Iris pigment epithelial cell (primary cell): ENCODE data around the gene ARAP3.

Source experiments
- DNase-seq: peaks from one replicate; pipeline ENCODE4 v3.0.0-alpha.2; 2011; ENCODE audit warnings: low read depth

The ARAP3 gene

GRCh38 chr5:141668601-141669265 lies 13.3 kb downstream of the ARAP3 start:
- no peak for DNase-seq

GRCh38 chr5:141665995-141666940 lies 15.8 kb downstream of the ARAP3 start:
- DNase-seq, result no peak

- DNase-seq, result peak; percentile 59
These were observed 17.1 kb downstream of the ARAP3 start for GRCh38 chr5:141664733-141665461.

DNA sequence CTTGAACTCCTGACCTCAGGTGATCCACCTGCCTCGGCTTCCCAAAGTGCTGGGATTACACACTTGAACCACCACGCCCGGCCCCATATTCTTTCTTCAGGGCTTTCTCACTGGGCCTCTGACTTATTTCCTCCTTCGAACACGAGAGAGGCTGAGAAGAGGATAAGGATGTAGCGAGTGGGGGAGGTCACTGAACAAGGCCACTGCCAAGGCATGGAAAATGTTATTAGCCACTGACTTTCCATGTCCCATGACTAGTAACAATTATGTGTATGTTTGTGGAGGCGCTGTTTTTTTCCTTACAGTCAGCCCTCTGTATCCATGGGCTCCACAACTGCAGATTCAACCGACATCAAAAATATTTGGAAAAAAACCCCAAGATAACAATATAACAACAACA lies 18.5 kb downstream of the ARAP3 start:
- no peak for DNase-seq

DNA sequence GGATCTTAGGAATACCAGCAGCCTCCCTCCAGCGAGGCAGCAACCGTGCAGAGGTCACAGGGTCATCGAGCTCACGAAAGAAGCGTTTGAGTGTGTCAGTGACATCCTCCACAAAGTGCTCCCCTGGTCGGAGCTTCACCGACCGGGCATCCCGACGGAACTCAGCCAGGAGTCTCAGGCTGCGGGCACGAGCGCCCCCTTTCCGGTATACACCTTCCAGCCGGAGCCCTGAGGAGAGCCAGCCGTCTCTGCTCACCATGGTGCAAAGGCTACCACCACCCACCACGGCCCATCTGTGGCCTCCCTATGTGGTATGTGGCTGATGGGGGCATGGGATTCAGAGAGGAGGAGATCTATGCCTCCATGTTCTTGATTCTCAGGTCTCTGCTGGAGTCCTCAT lies 20.0 kb downstream of the ARAP3 start:
- no peak for DNase-seq

DNA sequence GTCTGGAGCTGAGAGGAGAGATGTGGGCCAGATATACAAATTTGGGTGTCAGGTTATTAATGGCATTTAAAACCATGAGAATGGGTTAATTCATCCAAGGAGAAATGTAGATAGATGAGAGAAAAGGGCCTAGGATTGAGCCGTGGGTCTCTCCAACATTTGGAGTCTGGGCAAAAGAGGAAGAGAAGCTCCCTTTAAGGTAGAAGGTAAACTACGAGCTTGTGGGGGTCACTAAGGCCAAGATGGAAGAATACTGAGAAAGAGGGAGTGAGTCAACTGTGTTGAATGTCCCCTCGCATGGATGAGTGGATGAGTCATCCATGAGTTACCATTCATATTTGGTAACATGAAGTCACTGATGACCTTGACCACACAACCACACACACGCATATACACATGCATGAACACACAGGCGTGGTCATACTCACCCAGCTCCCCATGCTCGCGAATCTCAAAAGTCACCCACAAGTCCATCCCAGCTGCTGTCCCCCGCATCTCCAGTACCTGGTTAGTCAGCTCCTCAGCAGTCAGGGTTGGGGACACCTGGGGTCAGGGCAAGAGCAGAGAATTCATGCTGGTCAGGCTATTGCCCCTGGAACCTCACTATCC lies 24.0 kb downstream of the ARAP3 start:
- peak; percentile 98 for DNase-seq

- DNase-seq, result no peak
These were observed 24.6 kb downstream of the ARAP3 start for GRCh38 chr5:141657404-141657803.

DNA sequence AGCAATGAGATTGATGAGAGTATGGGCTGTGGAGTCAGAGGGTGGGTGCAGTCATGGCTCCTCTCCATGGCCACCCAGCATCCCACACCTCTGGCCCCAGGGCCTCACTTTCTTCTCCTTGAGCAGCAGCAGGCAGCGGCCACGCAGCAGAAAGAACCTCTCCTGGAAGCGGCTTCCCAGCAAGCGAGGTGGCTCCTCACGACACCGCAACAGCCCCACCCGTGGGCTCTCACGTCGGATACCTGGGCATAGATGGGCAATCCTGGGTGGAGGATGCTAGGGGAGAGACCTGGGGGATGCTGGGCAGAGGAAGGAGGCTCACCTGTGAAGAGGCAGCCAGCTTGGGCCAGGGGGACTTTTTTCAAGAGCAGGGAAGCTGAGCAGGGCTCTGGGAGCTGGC lies 25.6 kb downstream of the ARAP3 start:
- DNase-seq, result no peak

DNA sequence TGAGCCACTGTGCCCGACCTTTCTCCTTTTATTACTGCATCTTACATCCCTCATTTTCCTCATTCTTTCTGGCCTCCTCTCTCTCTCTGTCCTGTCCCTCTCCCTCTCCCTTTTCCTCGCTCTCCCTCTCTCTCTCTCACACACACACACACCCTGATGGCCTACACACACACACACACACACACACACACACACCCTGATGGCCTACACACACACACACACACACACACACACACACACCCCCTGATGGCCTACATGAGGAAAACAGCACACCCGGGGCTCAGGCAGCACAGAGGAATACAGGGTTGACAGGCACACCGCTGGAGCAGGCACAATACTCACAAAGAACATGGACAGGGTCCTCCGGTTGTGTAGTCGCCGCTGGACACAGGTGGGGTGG lies 27.0 kb downstream of the ARAP3 start:
- DNase-seq, result no peak

GRCh38 chr5:141654298-141654697 lies 27.7 kb downstream of the ARAP3 start:
- DNase-seq, result peak; percentile 88

DNA sequence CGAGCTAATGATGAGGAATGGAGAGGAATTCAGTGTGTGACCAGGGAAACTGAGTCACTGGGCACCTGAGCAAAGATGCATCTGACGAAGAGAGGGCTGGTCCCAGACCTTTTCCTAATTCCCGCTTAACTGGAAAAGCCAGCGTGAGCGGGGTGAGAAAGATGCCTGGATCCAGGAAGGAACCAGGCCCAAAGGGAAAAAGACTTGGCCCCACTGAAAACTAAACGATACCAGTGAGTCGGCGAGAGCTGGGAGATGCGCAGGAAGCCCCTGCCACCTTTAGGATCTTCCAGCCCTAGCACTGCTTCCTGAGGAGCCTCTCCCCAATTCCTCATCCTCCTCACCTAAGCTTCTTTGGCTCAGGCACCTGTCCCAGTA lies 30.3 kb downstream of the ARAP3 start:
- DNase-seq, result no peak

DNA sequence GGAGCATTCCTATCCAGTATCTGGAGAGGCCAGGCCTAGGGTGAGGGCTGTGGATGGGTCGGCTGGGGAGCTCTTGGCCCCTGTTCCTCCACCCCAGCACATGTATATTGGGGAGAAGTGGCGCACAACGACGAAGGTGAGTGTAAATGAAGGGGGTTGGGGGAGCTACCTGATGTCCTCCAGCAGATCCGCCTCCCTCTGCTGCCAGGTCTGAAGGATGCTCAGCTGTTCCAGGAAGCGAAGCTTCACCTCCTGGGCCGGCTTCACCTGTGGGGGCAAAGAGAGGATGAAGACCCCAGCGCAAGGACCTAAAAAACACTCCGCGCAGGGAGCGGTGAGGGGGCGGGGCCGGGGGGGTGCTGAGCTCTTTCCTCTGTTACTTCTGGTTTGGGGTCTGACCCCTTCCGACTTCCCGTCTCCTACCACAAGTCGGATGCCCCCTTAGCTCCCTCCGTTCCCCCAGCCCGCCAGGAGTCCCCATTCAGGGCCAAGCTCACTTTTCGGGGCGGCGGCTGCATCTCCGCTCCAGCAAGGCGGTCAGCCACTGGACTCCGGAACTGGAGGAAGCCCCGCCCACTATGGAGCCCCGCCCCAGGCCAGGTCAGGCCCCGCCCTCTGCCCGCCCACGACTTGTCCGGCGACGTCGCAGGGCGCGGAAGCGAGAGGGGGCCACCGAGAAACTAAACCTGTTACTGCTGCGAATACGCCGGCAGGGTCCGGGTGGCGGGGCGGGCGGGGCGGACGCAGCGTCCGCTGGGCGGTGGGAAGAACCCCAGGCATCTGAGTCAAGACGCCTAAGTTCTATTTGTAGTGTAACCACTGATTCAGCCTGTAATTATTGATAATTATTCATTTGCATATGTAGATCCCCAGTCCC lies 30.9 kb downstream of the ARAP3 start, which contains the start of gene FCHSD1:
FCHSD1 (minus strand) TSS at position 568 of the 877 bp plus-strand sequence; CDS start at position 518, 50 bp downstream.
- DNase-seq, result peak; percentile 80

- DNase-seq, result no peak
These were observed 32.1 kb downstream of the ARAP3 start for GRCh38 chr5:141649972-141650371.

DNA sequence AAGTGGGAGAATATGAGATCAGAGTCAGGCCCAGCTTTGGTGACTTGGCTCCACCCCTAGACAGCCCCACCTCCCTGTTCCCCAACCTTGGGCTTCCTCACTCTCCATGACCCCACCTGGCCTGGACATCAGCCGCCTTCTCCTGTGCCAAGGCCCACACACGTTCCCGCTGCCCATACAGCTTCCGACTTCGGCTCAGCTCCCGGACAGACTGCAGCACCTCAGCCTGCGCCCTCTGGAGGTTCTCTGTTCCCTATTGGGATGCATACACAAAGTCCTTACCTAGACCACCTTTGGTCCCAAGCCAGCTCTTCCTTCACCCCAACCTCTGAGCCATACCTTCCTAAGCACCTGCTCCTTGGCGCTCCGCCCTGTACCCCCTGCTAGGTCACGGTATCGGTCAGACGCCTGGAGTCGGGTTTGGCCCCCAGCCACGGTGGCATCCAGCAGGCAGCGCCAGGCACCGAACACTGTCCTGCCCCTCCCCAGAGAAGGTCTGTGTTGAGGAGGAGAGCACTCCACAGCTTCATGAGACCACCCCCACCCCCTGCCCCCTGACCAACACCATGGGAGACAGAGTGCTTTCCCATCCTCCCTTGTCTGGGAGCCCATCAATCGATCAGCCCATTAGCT lies 32.9 kb downstream of the ARAP3 start:
- DNase-seq, result no peak

DNA sequence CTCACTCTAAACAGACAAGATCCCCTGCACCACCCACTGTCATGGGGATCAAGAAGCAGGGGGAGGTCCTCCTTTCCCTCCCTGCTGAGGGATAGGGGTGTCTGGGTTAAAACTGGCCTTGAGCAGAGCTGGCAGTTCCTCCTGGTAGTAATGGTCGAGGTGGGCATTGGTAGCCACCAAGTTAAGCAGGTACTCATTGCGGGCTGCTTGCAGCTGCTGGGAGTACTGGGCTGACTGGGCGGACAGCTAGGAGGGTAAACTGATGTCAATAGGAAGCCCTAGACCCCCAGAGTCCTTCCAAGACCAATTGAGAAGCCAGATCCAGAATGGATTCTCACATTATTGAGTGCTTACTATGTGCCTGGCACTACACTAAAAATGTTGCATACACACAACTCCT lies 34.2 kb downstream of the ARAP3 start:
- no peak for DNase-seq

DNA sequence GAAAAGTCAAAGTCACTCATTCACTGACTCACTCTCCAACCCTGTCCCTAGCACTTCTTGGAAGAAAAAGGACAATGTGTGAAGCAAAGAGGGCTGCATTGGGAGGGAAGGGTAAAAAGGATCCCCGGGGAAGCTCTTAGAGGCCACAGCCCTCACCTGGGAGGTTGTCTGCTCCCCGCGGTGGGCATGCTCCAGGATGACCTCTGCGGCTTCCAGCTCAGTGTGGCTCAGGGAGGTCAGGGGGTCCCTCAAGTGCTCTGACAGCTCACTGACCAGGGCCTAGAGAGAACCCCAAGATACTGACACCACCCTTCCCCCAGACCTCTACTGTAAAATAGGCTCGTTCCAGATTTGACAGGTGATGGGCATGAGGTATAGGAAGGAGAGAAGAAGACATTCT lies 34.8 kb downstream of the ARAP3 start:
- no peak for DNase-seq

GRCh38 chr5:141646026-141646425 lies 36.0 kb downstream of the ARAP3 start:
- DNase-seq, result no peak

- DNase-seq, result peak; percentile 84
These were observed 40.3 kb downstream of the ARAP3 start for GRCh38 chr5:141641634-141642267.

DNA sequence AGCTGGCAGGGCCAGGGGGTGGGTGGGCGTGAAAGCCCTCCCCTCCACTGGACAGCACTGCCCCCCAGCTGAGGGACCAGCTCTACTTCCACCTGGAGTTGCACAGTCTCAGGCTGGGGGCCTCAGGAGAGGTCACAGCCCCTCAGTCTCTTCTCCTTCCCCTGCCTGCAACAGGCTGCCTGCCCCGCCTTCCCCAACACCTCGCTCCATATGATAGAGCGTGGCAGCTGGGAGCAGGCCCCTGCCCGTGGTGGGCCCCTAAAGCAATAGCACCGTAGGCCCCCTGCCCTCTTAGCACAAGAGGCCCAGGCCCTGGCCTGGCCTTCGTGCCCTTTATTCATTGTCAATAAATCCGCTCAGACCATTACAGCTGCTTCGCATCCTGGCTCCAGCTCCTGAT lies 41.3 kb downstream of the ARAP3 start:
- DNase-seq, result no peak

DNA sequence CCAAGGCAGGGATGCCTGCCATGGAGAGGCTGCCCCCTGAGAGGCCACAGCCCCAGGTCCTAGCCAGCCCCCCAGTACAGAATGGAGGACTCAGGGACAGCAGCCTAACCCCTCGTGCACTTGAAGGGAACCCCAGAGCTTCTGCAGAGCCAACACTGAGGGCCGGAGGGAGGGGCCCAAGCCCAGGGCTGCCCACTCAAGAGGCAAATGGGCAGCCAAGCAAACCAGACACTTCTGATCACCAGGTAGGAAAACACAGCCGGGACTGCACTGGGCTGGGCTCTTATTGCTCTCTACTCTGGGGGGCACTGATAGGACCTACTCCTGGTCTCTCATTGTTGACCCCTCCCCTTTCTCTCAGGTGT lies 42.0 kb downstream of the ARAP3 start:
- DNase-seq, result no peak
